ENCODE results near the gene FAM222A.

The FAM222A gene

DNA sequence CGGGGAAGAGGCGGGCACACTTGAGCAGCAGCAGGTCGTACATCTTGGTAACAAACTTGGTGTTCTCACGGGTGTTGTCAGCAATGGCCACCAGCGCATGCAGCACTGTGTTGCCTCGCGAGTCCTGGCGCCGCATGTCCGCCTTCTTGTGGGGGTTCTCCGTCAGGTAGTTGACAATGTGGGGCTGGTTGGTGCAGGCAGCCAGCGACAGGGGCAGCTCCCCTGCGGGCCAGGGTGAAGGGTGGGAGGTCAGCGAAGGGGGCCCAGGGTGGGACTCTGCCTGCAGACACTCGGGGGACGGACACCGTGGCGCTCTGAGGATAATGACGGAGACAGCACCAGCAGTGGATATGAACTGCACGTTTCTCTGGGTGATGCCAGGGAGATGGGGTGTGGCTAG is 85.1 kb downstream of the FAM222A start:
- Histone ChIP-seq H3K27me3 (ENCODE audit: insufficient read depth, low read depth, severe bottlenecking) (no peaks in the 10 kb centered on the region), H3K9me3 (ENCODE audit: severe bottlenecking) (no peaks in the 10 kb centered on the region), H3K4me3 (ENCODE audit: low read depth, low read length) (no peak overlapping the region), H3K36me3 (no peaks in the 10 kb centered on the region), H3K27ac (no peak overlapping the region)
- TF ChIP-seq, protein P1, sequence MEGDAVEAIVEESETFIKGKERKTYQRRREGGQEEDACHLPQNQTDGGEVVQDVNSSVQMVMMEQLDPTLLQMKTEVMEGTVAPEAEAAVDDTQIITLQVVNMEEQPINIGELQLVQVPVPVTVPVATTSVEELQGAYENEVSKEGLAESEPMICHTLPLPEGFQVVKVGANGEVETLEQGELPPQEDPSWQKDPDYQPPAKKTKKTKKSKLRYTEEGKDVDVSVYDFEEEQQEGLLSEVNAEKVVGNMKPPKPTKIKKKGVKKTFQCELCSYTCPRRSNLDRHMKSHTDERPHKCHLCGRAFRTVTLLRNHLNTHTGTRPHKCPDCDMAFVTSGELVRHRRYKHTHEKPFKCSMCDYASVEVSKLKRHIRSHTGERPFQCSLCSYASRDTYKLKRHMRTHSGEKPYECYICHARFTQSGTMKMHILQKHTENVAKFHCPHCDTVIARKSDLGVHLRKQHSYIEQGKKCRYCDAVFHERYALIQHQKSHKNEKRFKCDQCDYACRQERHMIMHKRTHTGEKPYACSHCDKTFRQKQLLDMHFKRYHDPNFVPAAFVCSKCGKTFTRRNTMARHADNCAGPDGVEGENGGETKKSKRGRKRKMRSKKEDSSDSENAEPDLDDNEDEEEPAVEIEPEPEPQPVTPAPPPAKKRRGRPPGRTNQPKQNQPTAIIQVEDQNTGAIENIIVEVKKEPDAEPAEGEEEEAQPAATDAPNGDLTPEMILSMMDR (IDR thresholded peaks at IDR 0.05; ENCODE audit: low read depth, low read length) = no peak
- DNase-seq = no peak

DNA sequence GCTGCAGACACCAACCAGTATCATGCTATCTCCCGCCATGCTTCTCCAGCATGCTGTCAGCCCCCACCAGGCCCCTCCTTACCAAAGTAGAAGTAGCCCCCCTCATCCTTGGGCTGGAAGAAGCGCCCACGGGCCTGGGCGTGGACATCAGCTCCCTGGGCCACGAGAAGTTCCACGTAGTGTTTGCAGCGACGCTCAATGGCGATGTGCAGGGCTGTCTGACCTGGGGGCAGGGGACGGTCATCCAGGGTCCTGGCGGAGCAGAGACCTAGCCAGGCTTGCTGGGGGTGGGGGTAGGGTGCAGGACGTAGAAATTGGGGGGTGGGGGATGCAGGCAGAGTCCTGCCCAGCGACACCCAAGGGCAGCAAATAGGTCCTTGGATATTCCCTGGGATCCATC is 86.9 kb downstream of the FAM222A start:
- Histone ChIP-seq H3K4me3 (ENCODE audit: low read depth, low read length) (no peak overlapping the region), H3K36me3 (no peaks in the 10 kb centered on the region), H3K9me3 (ENCODE audit: severe bottlenecking) (no peaks in the 10 kb centered on the region), H3K27me3 (ENCODE audit: insufficient read depth, low read depth, severe bottlenecking) (no peaks in the 10 kb centered on the region), H3K27ac (no peak overlapping the region)
- TF ChIP-seq, protein P1 (IDR thresholded peaks at IDR 0.05; ENCODE audit: low read depth, low read length) = no peak
- no peak for DNase-seq

DNA sequence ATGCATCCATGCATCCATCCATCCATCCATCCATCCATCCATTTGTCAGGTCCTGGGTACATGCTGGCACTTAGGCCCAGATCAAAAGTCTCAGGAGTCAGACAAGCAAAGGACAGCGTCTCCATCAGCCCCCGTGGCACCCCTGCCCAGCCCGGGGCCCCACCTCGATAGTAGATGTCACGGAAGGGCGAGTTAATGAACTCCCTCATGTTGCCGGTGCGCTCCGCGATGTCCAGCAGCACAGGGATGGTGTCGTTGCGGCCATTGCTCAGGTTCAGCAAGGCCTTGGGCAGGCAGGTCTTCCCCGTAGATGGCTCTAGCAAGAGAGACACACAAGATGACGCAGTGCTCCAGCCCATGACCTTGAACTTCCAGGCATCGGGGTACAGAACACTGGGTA is 89.2 kb downstream of the FAM222A start:
- Histone ChIP-seq H3K27me3 (ENCODE audit: insufficient read depth, low read depth, severe bottlenecking) (no peaks in the 10 kb centered on the region), H3K4me3 (ENCODE audit: low read depth, low read length) (no peak overlapping the region), H3K27ac (no peak overlapping the region), H3K36me3 (no peaks in the 10 kb centered on the region), H3K9me3 (ENCODE audit: severe bottlenecking) (no peaks in the 10 kb centered on the region)
- DNase-seq = no peak
- TF ChIP-seq, protein P1 (IDR thresholded peaks at IDR 0.05; ENCODE audit: low read depth, low read length) = no peak

DNA sequence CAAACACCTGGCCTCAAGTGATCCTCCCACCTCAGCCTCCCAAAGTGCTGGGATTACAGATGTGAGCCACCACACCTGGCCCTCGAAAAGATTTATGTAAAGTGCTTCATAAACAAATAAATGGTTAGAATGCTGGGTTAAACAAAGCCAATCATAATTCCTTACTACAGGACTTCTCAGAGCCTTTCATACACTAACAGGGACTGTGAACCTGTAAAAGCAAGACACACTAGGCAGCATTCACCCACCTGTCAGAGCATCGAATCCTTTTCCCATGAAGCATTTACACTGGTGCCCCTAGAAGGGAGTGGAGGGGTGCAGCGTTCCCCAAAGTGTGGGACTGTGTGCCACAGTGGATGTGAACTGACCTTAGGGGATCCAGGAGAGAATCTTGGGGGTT is 90.1 kb downstream of the FAM222A start:
- no peak overlapping the region for H3K4me3 ChIP-seq (ENCODE audit: low read depth, low read length)
- H3K36me3 ChIP-seq = no peaks in the 10 kb centered on the region
- TF ChIP-seq, protein P1 (IDR thresholded peaks at IDR 0.05; ENCODE audit: low read depth, low read length) = no peak
- DNase-seq = no peak
- H3K9me3 ChIP-seq (ENCODE audit: severe bottlenecking) = no peaks in the 10 kb centered on the region
- H3K27me3 ChIP-seq (ENCODE audit: insufficient read depth, low read depth, severe bottlenecking) = no peaks in the 10 kb centered on the region
- H3K27ac ChIP-seq = no peak overlapping the region

DNA sequence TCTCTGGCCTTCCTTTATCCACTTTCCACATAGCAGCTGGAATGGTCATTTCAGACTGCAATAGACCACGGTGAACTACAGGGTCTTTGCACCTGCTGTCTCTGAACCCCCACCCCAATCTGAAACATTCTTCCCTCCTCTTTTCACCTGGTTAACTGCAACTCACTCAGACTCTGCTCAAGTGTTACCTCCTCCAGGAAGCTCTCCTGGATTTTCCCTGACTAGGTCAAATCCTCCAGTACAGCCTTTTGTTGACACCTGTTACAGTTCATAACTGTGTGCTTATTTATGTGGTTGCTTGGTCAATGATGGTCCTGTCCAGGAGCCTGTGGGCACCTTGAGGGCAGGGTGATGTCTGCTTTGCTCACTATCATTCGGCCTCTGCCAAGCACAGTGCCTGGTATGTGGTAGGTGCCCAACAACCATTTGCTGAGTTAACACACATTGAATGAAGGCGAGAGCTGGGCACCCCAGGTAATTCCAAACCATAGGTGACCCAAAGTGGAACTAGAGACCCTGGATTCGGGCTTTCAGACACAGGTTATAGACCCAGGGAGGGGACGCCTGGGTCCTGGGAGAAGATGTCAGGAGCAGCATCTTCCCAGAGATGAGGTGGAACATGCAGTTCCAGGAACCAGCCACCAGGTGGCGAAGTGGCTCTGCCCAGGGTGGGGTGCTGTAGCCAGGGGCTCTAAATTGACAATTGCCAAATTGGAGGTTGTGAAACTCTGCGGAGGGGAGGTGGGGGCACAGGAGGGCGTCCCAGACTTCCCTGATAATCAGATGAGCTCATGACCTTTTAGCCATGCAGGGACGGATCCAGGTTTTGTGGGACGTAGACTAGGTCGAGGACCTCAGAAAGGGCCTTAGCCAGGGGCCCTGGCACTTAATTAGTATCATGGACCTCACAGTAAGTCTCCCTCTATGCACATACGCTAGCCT is 91.5 kb downstream of the FAM222A start:
- no peaks in the 10 kb centered on the region for H3K9me3 ChIP-seq (ENCODE audit: severe bottlenecking)
- H3K27ac ChIP-seq = peak overlapping the region; percentile 24; the same call in 1 of the 2 replicates
- DNase-seq = peak; percentile 77
- H3K36me3 ChIP-seq = no peaks in the 10 kb centered on the region
- H3K27me3 ChIP-seq (ENCODE audit: insufficient read depth, low read depth, severe bottlenecking) = no peaks in the 10 kb centered on the region
- TF ChIP-seq, protein P1 (IDR thresholded peaks at IDR 0.05; ENCODE audit: low read depth, low read length) = peak; percentile 94
- H3K4me3 ChIP-seq (ENCODE audit: low read depth, low read length) = no peak overlapping the region
